ENCODE measurements around the gene NEK7. TPM values are rescaled to one million over a fixed set of nuclear protein-coding genes. Genes with fewer than 3 reads are reported as not detected.

NEK7 gene
- total and polyA plus RNA-seq, 9 of the 15 experiments (the other 6 are each of a cell fraction or from before 2014, with no cell fraction given): 8.5 to 37.3 (median 27.7) TPM

GRCh38 chr1:198267056-198267455 is 110.3 kb downstream of the NEK7 start:
- intact Hi-C loops (cut with micrococcal nuclease): no loop called here
- DNase-seq (ENCODE audit: extremely low read depth in 1 of 4, low spot score in 3 of 4) (no peak), ATAC-seq (no peak), FAIRE-seq (no peak)
- Histone ChIP-seq H3K27me3 (ENCODE audit: control insufficient read depth in 2 of 2, insufficient read depth in 2 of 2, low read length in 2 of 2) (no peaks in the 10 kb centered on the region), H3K4me3 (no peak overlapping the region), H3K4me2 (ENCODE audit: insufficient read depth, low read length) (no peak overlapping the region), H2AFZ (ENCODE audit: low read depth, low read length) (no peak overlapping the region), H4K20me1 (replicated peaks; ENCODE audit: control insufficient read depth, insufficient read depth, low read length) (no peaks in the 10 kb centered on the region), H3K36me3 (ENCODE audit: control insufficient read depth, insufficient read depth, low read length) (peaks cover 3% of the 10 kb centered on the region; the same call in 1 of the 3 replicates), H3K27ac (ENCODE audit: extremely low read depth, low read depth, low read length) (no peak overlapping the region), H3K9me3 (replicated peaks; ENCODE audit: control insufficient read depth, insufficient read depth, low read depth, low read length) (no peaks in the 10 kb centered on the region), H3K9ac (ENCODE audit: insufficient read depth in 1 of 2, low read depth in 2 of 2, low read length in 2 of 2) (no peak overlapping the region), H3K4me1 (replicated peaks in 1 of 2; ENCODE audit: control insufficient read depth in 2 of 2, insufficient read depth in 2 of 2, low read length in 2 of 2) (peaks cover 0 to 14% of the 10 kb centered on the region in 2 experiments; a peak in 2 of 5 replicates), H3K79me2 (ENCODE audit: control insufficient read depth, insufficient read depth, low read length) (no peaks in the 10 kb centered on the region), H3K9me1 (ENCODE audit: control insufficient read depth, insufficient read depth, low read length) (no peaks in the 10 kb centered on the region)
- POLR2A ChIA-PET: no interaction called here
- in situ Hi-C loops (cut with MboI): no loop called here
- BruUV-seq (replicated peaks): no TSS peak
- TF ChIP-seq ZNF24 (IDR thresholded peaks at IDR 0.05) (peak; percentile 87), TAF1 (IDR thresholded peaks at IDR 0.05; ENCODE audit: control insufficient read depth, extremely low read depth, insufficient read depth, low read length, severe bottlenecking) (no peak)
- CTCF ChIA-PET (ENCODE audit: low intra/inter-chr PET ratio): interaction anchor here (0.6 kb wide), 1 partner anchor 867 kb away, joined by 7 read pairs; no protein-coding TSS in a partner anchor

GRCh38 chr1:198267921-198268320 is 111.1 kb downstream of the NEK7 start:
- in situ Hi-C loops (cut with MboI): no loop called here
- Histone ChIP-seq H4K20me1 (replicated peaks; ENCODE audit: control insufficient read depth, insufficient read depth, low read length) (no peaks in the 10 kb centered on the region), H3K9ac (ENCODE audit: insufficient read depth in 1 of 2, low read depth in 2 of 2, low read length in 2 of 2) (no peak overlapping the region)
- TF ChIP-seq PURB (CRISPR knock-in tag; IDR thresholded peaks at IDR 0.05; ENCODE audit: low read depth): no peak
- TF ChIP-seq, protein P1, sequence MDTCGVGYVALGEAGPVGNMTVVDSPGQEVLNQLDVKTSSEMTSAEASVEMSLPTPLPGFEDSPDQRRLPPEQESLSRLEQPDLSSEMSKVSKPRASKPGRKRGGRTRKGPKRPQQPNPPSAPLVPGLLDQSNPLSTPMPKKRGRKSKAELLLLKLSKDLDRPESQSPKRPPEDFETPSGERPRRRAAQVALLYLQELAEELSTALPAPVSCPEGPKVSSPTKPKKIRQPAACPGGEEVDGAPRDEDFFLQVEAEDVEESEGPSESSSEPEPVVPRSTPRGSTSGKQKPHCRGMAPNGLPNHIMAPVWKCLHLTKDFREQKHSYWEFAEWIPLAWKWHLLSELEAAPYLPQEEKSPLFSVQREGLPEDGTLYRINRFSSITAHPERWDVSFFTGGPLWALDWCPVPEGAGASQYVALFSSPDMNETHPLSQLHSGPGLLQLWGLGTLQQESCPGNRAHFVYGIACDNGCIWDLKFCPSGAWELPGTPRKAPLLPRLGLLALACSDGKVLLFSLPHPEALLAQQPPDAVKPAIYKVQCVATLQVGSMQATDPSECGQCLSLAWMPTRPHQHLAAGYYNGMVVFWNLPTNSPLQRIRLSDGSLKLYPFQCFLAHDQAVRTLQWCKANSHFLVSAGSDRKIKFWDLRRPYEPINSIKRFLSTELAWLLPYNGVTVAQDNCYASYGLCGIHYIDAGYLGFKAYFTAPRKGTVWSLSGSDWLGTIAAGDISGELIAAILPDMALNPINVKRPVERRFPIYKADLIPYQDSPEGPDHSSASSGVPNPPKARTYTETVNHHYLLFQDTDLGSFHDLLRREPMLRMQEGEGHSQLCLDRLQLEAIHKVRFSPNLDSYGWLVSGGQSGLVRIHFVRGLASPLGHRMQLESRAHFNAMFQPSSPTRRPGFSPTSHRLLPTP (IDR thresholded peaks at IDR 0.05; ENCODE audit: borderline replicate concordance, extremely low read depth, insufficient read length): no peak
- TF ChIP-seq, protein P2, sequence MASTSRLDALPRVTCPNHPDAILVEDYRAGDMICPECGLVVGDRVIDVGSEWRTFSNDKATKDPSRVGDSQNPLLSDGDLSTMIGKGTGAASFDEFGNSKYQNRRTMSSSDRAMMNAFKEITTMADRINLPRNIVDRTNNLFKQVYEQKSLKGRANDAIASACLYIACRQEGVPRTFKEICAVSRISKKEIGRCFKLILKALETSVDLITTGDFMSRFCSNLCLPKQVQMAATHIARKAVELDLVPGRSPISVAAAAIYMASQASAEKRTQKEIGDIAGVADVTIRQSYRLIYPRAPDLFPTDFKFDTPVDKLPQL (IDR thresholded peaks at IDR 0.05; ENCODE audit: extremely low read depth, insufficient read length): no peak
- no peak for TF ChIP-seq RBM25 (IDR thresholded peaks at IDR 0.05; ENCODE audit: low read depth, low read length, severe bottlenecking)
- TF ChIP-seq E2F5 (CRISPR knock-in tag; IDR thresholded peaks at IDR 0.05): no peak
- no peak for TF ChIP-seq NCOA4 (IDR thresholded peaks at IDR 0.05; ENCODE audit: partially characterized antibody)
- TF ChIP-seq HBP1 (CRISPR knock-in tag; IDR thresholded peaks at IDR 0.05): no peak

More at GRCh38 chr1:198267921-198268320, 111.1 kb downstream of the NEK7 start:
- Histone ChIP-seq H3K27me3 (ENCODE audit: control insufficient read depth in 2 of 2, insufficient read depth in 2 of 2, low read length in 2 of 2) (no peaks in the 10 kb centered on the region), H3K79me2 (ENCODE audit: control insufficient read depth, insufficient read depth, low read length) (no peaks in the 10 kb centered on the region), H2AFZ (ENCODE audit: low read depth, low read length) (no peak overlapping the region), H3K9me3 (replicated peaks; ENCODE audit: control insufficient read depth, insufficient read depth, low read depth, low read length) (no peaks in the 10 kb centered on the region), H3K27ac (ENCODE audit: extremely low read depth, low read depth, low read length) (no peak overlapping the region), H3K4me1 (replicated peaks in 1 of 2; ENCODE audit: control insufficient read depth in 2 of 2, insufficient read depth in 2 of 2, low read length in 2 of 2) (peaks cover 0 to 14% of the 10 kb centered on the region in 2 experiments; a peak in 3 of 5 replicates), H3K4me3 (no peak overlapping the region), H3K36me3 (ENCODE audit: control insufficient read depth, insufficient read depth, low read length) (peaks cover 3% of the 10 kb centered on the region; the same call in 1 of the 3 replicates), H3K4me2 (ENCODE audit: insufficient read depth, low read length) (no peak overlapping the region), H3K9me1 (ENCODE audit: control insufficient read depth, insufficient read depth, low read length) (no peaks in the 10 kb centered on the region)
- FAIRE-seq: no peak
- BruUV-seq (replicated peaks): no TSS peak
- intact Hi-C loops (cut with micrococcal nuclease): no loop called here
- DNase-seq (ENCODE audit: extremely low read depth in 1 of 4, low spot score in 3 of 4): no peak
- ATAC-seq: no peak
- WGBS (ENCODE audit: insufficient coverage, low coverage, missing lambda C conversion rate): 82% methylated on average over 4 of the region's 4 CpGs
- CTCF ChIA-PET (ENCODE audit: low intra/inter-chr PET ratio): no interaction called here
- POLR2A ChIA-PET: no interaction called here
